Measurements from ENCODE around the gene NAA80. TPM values are rescaled to one million over a fixed set of nuclear protein-coding genes. Genes with fewer than 3 reads are reported as not detected.

NAA80 gene
- total RNA-seq, 2 experiments from 2014 or later, result 18.8 to 19.6 TPM

GRCh38 chr3:50250514-50250913 is 48.7 kb downstream of the NAA80 start:
- Mint-ChIP-seq H3K9me3 (no peaks in the 10 kb centered on the region), H3K4me3 (no peak overlapping the region), H3K4me1 (ENCODE audit: low read depth) (peaks cover 51% of the 10 kb centered on the region), H3K27ac (peak overlapping the region; percentile 59), H3K36me3 (peaks cover 23% of the 10 kb centered on the region), H3K27me3 (no peaks in the 10 kb centered on the region)
- intact Hi-C loops (cut with micrococcal nuclease), result no loop called here
- no peak for DNase-seq
- CTCF ChIA-PET, result interaction anchor here (1.2 to 6.4 kb wide), 6 partner anchors 8 to 58 kb away, joined by 3 to 102 read pairs (median 12); no protein-coding TSS in a partner anchor
- POLR2A ChIA-PET, result interaction anchor here (0.6 to 1.8 kb wide), 3 partner anchors 12 to 22 kb away, joined by 3 to 4 read pairs (median 4); partner anchors contain the start of gene GNAI2

- Mint-ChIP-seq H3K36me3 (peaks cover 23% of the 10 kb centered on the region), H3K4me3 (no peak overlapping the region), H3K27me3 (no peaks in the 10 kb centered on the region), H3K27ac (peak overlapping the region; percentile 59), H3K4me1 (ENCODE audit: low read depth) (peaks cover 60% of the 10 kb centered on the region), H3K9me3 (no peaks in the 10 kb centered on the region)
- CTCF ChIA-PET, result interaction anchor here (3.8 to 6.4 kb wide), 3 partner anchors 9 to 55 kb away, joined by 18 to 102 read pairs (median 29); no protein-coding TSS in a partner anchor
- POLR2A ChIA-PET, result interaction anchor here (0.5 to 1.0 kb wide), 2 partner anchors 12 to 31 kb away, joined by 3 to 5 read pairs; no protein-coding TSS in a partner anchor
- DNase-seq, result no peak
- intact Hi-C loops (cut with micrococcal nuclease), result no loop called here
Observed at GRCh38 chr3:50249457-50249856, 49.7 kb downstream of the NAA80 start.

GRCh38 chr3:50248387-50248786 is 50.8 kb downstream of the NAA80 start:
- Mint-ChIP-seq H3K9me3 (no peaks in the 10 kb centered on the region), H3K36me3 (peaks cover 17% of the 10 kb centered on the region), H3K27ac (peak overlapping the region; percentile 91), H3K4me1 (ENCODE audit: low read depth) (peaks cover 68% of the 10 kb centered on the region), H3K4me3 (peak overlapping the region; percentile 23), H3K27me3 (no peaks in the 10 kb centered on the region)
- ChIA-PET CTCF (interaction anchor here (2.2 to 9.5 kb wide), 3 partner anchors 10 to 27 kb away, joined by 14 to 307 read pairs (median 102); partner anchors contain the start of gene GNAI2), POLR2A (interaction anchor here (0.8 to 1.1 kb wide), 3 partner anchors 13 to 51 kb away, joined by 3 to 4 read pairs (median 3); partner anchors contain the start of genes GNAI2, HYAL3 and NAA80)
- no peak for DNase-seq
- intact Hi-C loops (cut with micrococcal nuclease), result no loop called here

GRCh38 chr3:50246517-50246954 is 52.7 kb downstream of the NAA80 start:
- Mint-ChIP-seq H3K27me3 (no peaks in the 10 kb centered on the region), H3K36me3 (peaks cover 18% of the 10 kb centered on the region), H3K27ac (peak overlapping the region; percentile 96), H3K4me3 (peak overlapping the region; percentile 77), H3K9me3 (no peaks in the 10 kb centered on the region), H3K4me1 (ENCODE audit: low read depth) (peaks cover 82% of the 10 kb centered on the region)
- intact Hi-C loops (cut with micrococcal nuclease), result loop anchor here (1.0 kb wide), 6 partner anchors 8 to 53 kb away; partner anchors contain the start of genes HYAL3, IFRD2 and NAA80
- DNase-seq, result peak; percentile 94
- POLR2A ChIA-PET, result interaction anchor here (0.5 to 1.7 kb wide), 11 partner anchors 9 to 306 kb away, joined by 3 to 18 read pairs (median 6); partner anchors contain the start of genes GNAI2, HYAL3, IFRD2 and NAA80
- CTCF ChIA-PET, result interaction anchor here (0.5 to 9.5 kb wide), 32 partner anchors 12 to 901 kb away, joined by 3 to 307 read pairs (median 6); partner anchors contain the start of genes GNAI2, GNAT1, HYAL3 and IFRD2

Other genes with a start within 250 kb of the NAA80 start
- 100 to 1,000 TPM in 1 of 2 experiments, 10 to 100 TPM in 1; 95.2 to 107 TPM for gene RBM5, start 210.5 kb downstream of the NAA80 start, total RNA-seq
- gene SEMA3F, start 144.1 kb downstream of the NAA80 start, total RNA-seq, result under 1 TPM; 0.17 to 0.19 TPM
- gene GNAT1, start 107.8 kb downstream of the NAA80 start, total RNA-seq, result not detected
- not detected for gene SLC38A3, start 94.1 kb downstream of the NAA80 start, total RNA-seq
- 100 to 1,000 TPM; 346 to 349 TPM for gene GNAI2, start 63.2 kb downstream of the NAA80 start, total RNA-seq
- under 1 TPM; 0.86 to 0.97 TPM for gene SEMA3B, start 30.3 kb downstream of the NAA80 start, total RNA-seq
- not detected for gene LSMEM2, start 20.3 kb downstream of the NAA80 start, total RNA-seq
- 100 to 1,000 TPM; 111 to 112 TPM for gene IFRD2, start 7.0 kb downstream of the NAA80 start, total RNA-seq
- gene HYAL3, start within 50 bp of the NAA80 start, total RNA-seq, result 1 to 10 TPM; 2.5 to 4.0 TPM
- gene HYAL1, start 4.2 kb upstream of the NAA80 start, total RNA-seq, result under 1 TPM in 1 of 2 experiments, not detected in 1; 0.14 TPM
- 1 to 10 TPM; 4.8 to 5.7 TPM for gene HYAL2, start 23.3 kb upstream of the NAA80 start, total RNA-seq
- 10 to 100 TPM; 18.7 to 19.7 TPM for gene TUSC2, start 28.8 kb upstream of the NAA80 start, total RNA-seq
- 10 to 100 TPM; 48.8 to 52.6 TPM for gene RASSF1, start 41.4 kb upstream of the NAA80 start, total RNA-seq
- gene ZMYND10, start 46.3 kb upstream of the NAA80 start, total RNA-seq, result under 1 TPM; 0.94 to 1.00 TPM
- 10 to 100 TPM; 33.2 to 35.8 TPM for gene NPRL2, start 51.4 kb upstream of the NAA80 start, total RNA-seq
- 10 to 100 TPM; 17.8 to 20.1 TPM for gene CYB561D2, start 51.5 kb upstream of the NAA80 start, total RNA-seq
- 10 to 100 TPM; 16.0 TPM for gene TMEM115, start 60.1 kb upstream of the NAA80 start, total RNA-seq
- under 1 TPM; 0.63 to 0.69 TPM for gene CACNA2D2, start 204.2 kb upstream of the NAA80 start, total RNA-seq